ENCODE data around the gene ST6GALNAC4. TPM values are rescaled to one million over a fixed set of nuclear protein-coding genes. Genes with fewer than 3 reads are reported as not detected.

Gene ST6GALNAC4
- polyA plus RNA-seq, 1 of the 3 experiments (the other 2 are of a cell fraction) = 30.2 TPM

GRCh38 chr9:127924736-127925444, 8.0 kb upstream of the ST6GALNAC4 start (continued):
- TF ChIP-seq PBX3 (IDR thresholded peaks at IDR 0.05) (no peak), GATA2 (CRISPR knock-in tag; IDR thresholded peaks at IDR 0.05) (no peak), NFIC (IDR thresholded peaks at IDR 0.05; ENCODE audit: borderline replicate concordance) (no peak), USF1 (IDR thresholded peaks at IDR 0.05; ENCODE audit: borderline replicate concordance, low read depth) (no peak), RCOR1 (IDR thresholded peaks at IDR 0.05; ENCODE audit: low read length) (no peak), FOSL2 (IDR thresholded peaks at IDR 0.05; ENCODE audit: borderline replicate concordance, low read depth) (no peak)

DNA sequence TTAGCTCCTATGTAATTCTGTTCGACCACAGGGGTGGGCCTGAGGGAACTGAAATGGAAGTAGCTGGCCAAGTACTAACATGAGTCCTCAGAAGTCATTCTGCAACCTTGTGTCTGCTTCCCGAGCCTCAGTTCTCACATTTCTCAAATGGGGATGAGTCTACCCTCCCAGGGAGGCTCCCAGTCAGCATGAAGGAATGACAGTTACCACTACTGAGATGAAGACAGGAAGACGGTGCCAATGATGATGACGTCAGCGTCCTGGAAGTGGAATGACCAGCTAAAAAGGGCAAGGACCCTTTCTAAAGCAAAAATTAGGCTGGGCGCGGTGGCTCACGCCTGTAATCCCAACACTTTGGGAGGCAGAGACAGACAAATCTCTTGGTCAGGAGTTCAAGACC, 6.9 kb upstream of the ST6GALNAC4 start:
- Histone ChIP-seq H3K36me3 (replicated peaks in 1 of 2; ENCODE audit: control insufficient read depth in 1 of 2, insufficient read depth in 2 of 2, low read length in 1 of 2) (no peaks in the 10 kb centered on the region), H3F3A (replicated peaks; ENCODE audit: insufficient read depth) (peaks cover 44% of the 10 kb centered on the region), H2AFZ (ENCODE audit: low read depth) (no peak overlapping the region), H3K27me3 (ENCODE audit: insufficient read depth) (no peaks in the 10 kb centered on the region), H3K9me2 (no peaks in the 10 kb centered on the region), H3K4me2 (0 out of 2 replicates have a peak overlapping the region, but pooled peaks have one; percentile 36), H3K9ac (peak overlapping the region; percentile 55; the same call in 1 of the 2 replicates), H3K9me3 (no peaks in the 10 kb centered on the region), H3K27ac (ENCODE audit: low read depth in 2 of 2, low read length in 1 of 2) (peak overlapping the region in 1 of 2 experiments; percentile 95; a peak in 2 of 4 replicates), H3K79me2 (ENCODE audit: insufficient read depth) (no peaks in the 10 kb centered on the region), H4K20me1 (ENCODE audit: insufficient read depth) (no peaks in the 10 kb centered on the region), H3K4me1 (ENCODE audit: control insufficient read depth in 1 of 2, insufficient read depth in 2 of 2, low read depth in 1 of 2, low read length in 1 of 2) (peaks cover 9 to 19% of the 10 kb centered on the region in 2 experiments; a peak in 3 of 4 replicates), H3K4me3 (ENCODE audit: low read depth in 2 of 2, low read length in 1 of 2) (no peak overlapping the region)
- ChIA-PET POLR2A (interaction anchor here (0.6 kb wide), 1 partner anchor 42 kb away, joined by 4 read pairs; no protein-coding TSS in a partner anchor), CTCF (interaction anchor here (0.6 to 2.0 kb wide), 8 partner anchors 22 to 333 kb away, joined by 3 to 8 read pairs (median 3); partner anchors contain the start of gene TOR2A)
- WGBS (ENCODE audit: low lambda C conversion rate) = 47% methylated on average over 8 of the region's 8 CpGs
- no peak for DNase-seq
- TF ChIP-seq JUND (IDR thresholded peaks at IDR 0.05) = peak; percentile 76
- no peak for TF ChIP-seq CHD2 (IDR thresholded peaks at IDR 0.05; ENCODE audit: low read length, partially characterized antibody)
- peak; percentile 17; the same call in 1 of the 2 replicates for TF ChIP-seq POLR2AphosphoS5 (IDR thresholded peaks at IDR 0.05; ENCODE audit: low read depth, low read length)
- peak; percentile 67; the same call in 1 of the 2 replicates for TF ChIP-seq PBX3 (IDR thresholded peaks at IDR 0.05)
- peak; percentile 26 for TF ChIP-seq GABPA (IDR thresholded peaks at IDR 0.05; ENCODE audit: low read depth)
- TF ChIP-seq ZBTB33 (IDR thresholded peaks at IDR 0.05; ENCODE audit: borderline replicate concordance, low read depth) = no peak
- TF ChIP-seq, protein P1, sequence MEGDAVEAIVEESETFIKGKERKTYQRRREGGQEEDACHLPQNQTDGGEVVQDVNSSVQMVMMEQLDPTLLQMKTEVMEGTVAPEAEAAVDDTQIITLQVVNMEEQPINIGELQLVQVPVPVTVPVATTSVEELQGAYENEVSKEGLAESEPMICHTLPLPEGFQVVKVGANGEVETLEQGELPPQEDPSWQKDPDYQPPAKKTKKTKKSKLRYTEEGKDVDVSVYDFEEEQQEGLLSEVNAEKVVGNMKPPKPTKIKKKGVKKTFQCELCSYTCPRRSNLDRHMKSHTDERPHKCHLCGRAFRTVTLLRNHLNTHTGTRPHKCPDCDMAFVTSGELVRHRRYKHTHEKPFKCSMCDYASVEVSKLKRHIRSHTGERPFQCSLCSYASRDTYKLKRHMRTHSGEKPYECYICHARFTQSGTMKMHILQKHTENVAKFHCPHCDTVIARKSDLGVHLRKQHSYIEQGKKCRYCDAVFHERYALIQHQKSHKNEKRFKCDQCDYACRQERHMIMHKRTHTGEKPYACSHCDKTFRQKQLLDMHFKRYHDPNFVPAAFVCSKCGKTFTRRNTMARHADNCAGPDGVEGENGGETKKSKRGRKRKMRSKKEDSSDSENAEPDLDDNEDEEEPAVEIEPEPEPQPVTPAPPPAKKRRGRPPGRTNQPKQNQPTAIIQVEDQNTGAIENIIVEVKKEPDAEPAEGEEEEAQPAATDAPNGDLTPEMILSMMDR (IDR thresholded peaks at IDR 0.05) = no peak
- no peak for TF ChIP-seq FOXM1 (IDR thresholded peaks at IDR 0.05; ENCODE audit: low read depth)
- TF ChIP-seq, protein P2, sequence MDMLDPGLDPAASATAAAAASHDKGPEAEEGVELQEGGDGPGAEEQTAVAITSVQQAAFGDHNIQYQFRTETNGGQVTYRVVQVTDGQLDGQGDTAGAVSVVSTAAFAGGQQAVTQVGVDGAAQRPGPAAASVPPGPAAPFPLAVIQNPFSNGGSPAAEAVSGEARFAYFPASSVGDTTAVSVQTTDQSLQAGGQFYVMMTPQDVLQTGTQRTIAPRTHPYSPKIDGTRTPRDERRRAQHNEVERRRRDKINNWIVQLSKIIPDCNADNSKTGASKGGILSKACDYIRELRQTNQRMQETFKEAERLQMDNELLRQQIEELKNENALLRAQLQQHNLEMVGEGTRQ (IDR thresholded peaks at IDR 0.05; ENCODE audit: borderline replicate concordance, low read depth, low read length) = no peak
- TF ChIP-seq TCF12 (IDR thresholded peaks at IDR 0.05) = peak; percentile 60; the same call in 1 of the 2 replicates
- TF ChIP-seq RFX5 (IDR thresholded peaks at IDR 0.05; ENCODE audit: low read length) = no peak
- TF ChIP-seq YY1 (IDR thresholded peaks at IDR 0.05; ENCODE audit: low read depth) = no peak
- TF ChIP-seq, protein P3, sequence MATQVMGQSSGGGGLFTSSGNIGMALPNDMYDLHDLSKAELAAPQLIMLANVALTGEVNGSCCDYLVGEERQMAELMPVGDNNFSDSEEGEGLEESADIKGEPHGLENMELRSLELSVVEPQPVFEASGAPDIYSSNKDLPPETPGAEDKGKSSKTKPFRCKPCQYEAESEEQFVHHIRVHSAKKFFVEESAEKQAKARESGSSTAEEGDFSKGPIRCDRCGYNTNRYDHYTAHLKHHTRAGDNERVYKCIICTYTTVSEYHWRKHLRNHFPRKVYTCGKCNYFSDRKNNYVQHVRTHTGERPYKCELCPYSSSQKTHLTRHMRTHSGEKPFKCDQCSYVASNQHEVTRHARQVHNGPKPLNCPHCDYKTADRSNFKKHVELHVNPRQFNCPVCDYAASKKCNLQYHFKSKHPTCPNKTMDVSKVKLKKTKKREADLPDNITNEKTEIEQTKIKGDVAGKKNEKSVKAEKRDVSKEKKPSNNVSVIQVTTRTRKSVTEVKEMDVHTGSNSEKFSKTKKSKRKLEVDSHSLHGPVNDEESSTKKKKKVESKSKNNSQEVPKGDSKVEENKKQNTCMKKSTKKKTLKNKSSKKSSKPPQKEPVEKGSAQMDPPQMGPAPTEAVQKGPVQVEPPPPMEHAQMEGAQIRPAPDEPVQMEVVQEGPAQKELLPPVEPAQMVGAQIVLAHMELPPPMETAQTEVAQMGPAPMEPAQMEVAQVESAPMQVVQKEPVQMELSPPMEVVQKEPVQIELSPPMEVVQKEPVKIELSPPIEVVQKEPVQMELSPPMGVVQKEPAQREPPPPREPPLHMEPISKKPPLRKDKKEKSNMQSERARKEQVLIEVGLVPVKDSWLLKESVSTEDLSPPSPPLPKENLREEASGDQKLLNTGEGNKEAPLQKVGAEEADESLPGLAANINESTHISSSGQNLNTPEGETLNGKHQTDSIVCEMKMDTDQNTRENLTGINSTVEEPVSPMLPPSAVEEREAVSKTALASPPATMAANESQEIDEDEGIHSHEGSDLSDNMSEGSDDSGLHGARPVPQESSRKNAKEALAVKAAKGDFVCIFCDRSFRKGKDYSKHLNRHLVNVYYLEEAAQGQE (IDR thresholded peaks at IDR 0.05; ENCODE audit: low read depth, low read length) = no peak
- TF ChIP-seq NFIC (IDR thresholded peaks at IDR 0.05; ENCODE audit: borderline replicate concordance) = peak; percentile 57
